ENCODE results near the gene ZDHHC11.
"Not testable (repeated sequence)": the region's sequence is repeated elsewhere in the genome, so short reads cannot be mapped to it uniquely, and the experiment has no call there.

Gene ZDHHC11

GRCh38 chr5:843371-843770 is 7.4 kb downstream of the ZDHHC11 start:
- DNase-seq, result not testable (repeated sequence)

GRCh38 chr5:842402-843221 is 8.2 kb downstream of the ZDHHC11 start:
- DNase-seq, result not testable (repeated sequence)

- DNase-seq, result not testable (repeated sequence)
These were observed 9.0 kb downstream of the ZDHHC11 start for GRCh38 chr5:841531-842401.

- not testable (repeated sequence) for DNase-seq
These were observed 9.8 kb downstream of the ZDHHC11 start for GRCh38 chr5:840974-841435.

- not testable (repeated sequence) for DNase-seq
These were observed 10.4 kb downstream of the ZDHHC11 start for GRCh38 chr5:840118-840973.

- DNase-seq, result not testable (repeated sequence)
These were observed 12.3 kb downstream of the ZDHHC11 start for GRCh38 chr5:838431-838851.

- DNase-seq, result not testable (repeated sequence)
These were observed 13.1 kb downstream of the ZDHHC11 start for GRCh38 chr5:837621-838121.

GRCh38 chr5:835933-836612 is 14.7 kb downstream of the ZDHHC11 start:
- not testable (repeated sequence) for DNase-seq

- not testable (repeated sequence) for DNase-seq
These were observed 16.8 kb downstream of the ZDHHC11 start for GRCh38 chr5:834013-834412.

- not testable (repeated sequence) for DNase-seq
These were observed 22.6 kb downstream of the ZDHHC11 start for GRCh38 chr5:828194-828593.

GRCh38 chr5:825544-825943 is 25.2 kb downstream of the ZDHHC11 start:
- DNase-seq, result not testable (repeated sequence)

- DNase-seq, result no peak
These were observed 29.3 kb downstream of the ZDHHC11 start for GRCh38 chr5:821504-821903.

- DNase-seq, result no peak
These were observed 30.5 kb downstream of the ZDHHC11 start for GRCh38 chr5:820245-820644.

GRCh38 chr5:819078-819477 is 31.7 kb downstream of the ZDHHC11 start:
- DNase-seq, result no peak

GRCh38 chr5:816176-816575 is 34.6 kb downstream of the ZDHHC11 start:
- no peak for DNase-seq

GRCh38 chr5:815449-815848 is 35.3 kb downstream of the ZDHHC11 start:
- DNase-seq, result no peak

- not testable (repeated sequence) for DNase-seq
These were observed 37.2 kb downstream of the ZDHHC11 start for GRCh38 chr5:813575-813974.

GRCh38 chr5:811384-811783 is 39.4 kb downstream of the ZDHHC11 start:
- DNase-seq, result not testable (repeated sequence)

- not testable (repeated sequence) for DNase-seq
These were observed 42.9 kb downstream of the ZDHHC11 start for GRCh38 chr5:807719-808514.

GRCh38 chr5:801472-801871 is 49.3 kb downstream of the ZDHHC11 start:
- no peak for DNase-seq

GRCh38 chr5:801055-801454 is 49.7 kb downstream of the ZDHHC11 start:
- not testable (repeated sequence) for DNase-seq
